ENCODE results near the gene COL1A2.

- TF ChIP-seq, protein P1, sequence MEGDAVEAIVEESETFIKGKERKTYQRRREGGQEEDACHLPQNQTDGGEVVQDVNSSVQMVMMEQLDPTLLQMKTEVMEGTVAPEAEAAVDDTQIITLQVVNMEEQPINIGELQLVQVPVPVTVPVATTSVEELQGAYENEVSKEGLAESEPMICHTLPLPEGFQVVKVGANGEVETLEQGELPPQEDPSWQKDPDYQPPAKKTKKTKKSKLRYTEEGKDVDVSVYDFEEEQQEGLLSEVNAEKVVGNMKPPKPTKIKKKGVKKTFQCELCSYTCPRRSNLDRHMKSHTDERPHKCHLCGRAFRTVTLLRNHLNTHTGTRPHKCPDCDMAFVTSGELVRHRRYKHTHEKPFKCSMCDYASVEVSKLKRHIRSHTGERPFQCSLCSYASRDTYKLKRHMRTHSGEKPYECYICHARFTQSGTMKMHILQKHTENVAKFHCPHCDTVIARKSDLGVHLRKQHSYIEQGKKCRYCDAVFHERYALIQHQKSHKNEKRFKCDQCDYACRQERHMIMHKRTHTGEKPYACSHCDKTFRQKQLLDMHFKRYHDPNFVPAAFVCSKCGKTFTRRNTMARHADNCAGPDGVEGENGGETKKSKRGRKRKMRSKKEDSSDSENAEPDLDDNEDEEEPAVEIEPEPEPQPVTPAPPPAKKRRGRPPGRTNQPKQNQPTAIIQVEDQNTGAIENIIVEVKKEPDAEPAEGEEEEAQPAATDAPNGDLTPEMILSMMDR (conservative IDR thresholded peaks at IDR 0.05) = no peak
- no peak for TF ChIP-seq ZFX (IDR thresholded peaks at IDR 0.05)
These were observed 16.4 kb downstream of the COL1A2 start for GRCh38 chr7:94411188-94411466.
